Measurements from ENCODE around the gene TTC22. TPM values are rescaled to one million over a fixed set of nuclear protein-coding genes. Genes with fewer than 3 reads are reported as not detected.

The TTC22 gene
- total and polyA plus RNA-seq, 2 of the 4 experiments (the other 2 are of a cell fraction), result not detected

DNA sequence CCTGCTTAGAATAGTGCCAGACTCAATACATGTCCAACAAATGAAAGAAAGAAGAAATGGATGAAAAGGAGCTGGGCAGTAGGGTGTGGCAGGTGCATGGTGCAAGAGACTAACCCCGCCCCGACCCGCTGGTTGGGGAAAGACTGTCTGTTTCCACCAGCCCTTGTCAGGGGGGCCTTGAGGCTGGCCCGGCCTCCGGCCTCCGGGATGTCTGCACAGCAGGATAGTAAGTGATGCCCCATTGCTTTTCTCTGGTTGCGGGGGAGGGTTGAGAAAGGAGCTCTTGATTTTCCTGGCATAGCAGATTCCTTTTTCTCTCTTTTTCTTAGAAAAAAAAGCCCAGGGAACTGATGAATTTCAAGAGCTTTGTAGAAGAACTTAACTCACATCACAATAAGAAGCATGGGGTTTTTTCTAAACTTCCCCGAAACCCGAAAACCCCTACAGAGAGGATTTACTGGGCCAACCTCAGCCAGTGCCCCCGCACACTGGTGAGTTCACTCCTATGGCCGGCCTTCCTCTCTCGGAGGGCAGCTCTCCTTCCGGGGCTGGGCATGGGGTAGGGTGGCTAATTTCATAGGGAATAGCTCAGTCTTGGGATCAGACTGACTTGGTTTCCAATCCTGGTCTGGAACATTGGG lies 12.5 kb upstream of the TTC22 start:
- dilution Hi-C loops (cut with HindIII; ENCODE audit: low sequenced_read_pairs, unreplicated experiment) (no loop called here), in situ Hi-C loops (cut with MboI; ENCODE audit: low sequenced_read_pairs) (loop anchor here (10.0 kb wide), 1 partner anchor 139 kb away; no protein-coding TSS in a partner anchor), intact Hi-C loops (cut with micrococcal nuclease) (loop anchor here (5.0 to 10.0 kb wide), 3 partner anchors 184 to 959 kb away; partner anchors contain the start of gene BSND)
- no peaks in the 10 kb centered on the region for H4K20me1 ChIP-seq (ENCODE audit: insufficient read depth, low read length)
- no peak overlapping the region for H3K27ac ChIP-seq (ENCODE audit: insufficient read depth, low read length)
- POLR2A ChIA-PET (ENCODE audit: unreplicated experiment), result no interaction called here
- no peak overlapping the region for H3K9ac ChIP-seq (ENCODE audit: low read depth, low read length)
- DNase-seq (no peak), ATAC-seq (ENCODE audit: low read depth) (no peak)
- no peak overlapping the region for H3K14ac ChIP-seq (replicated peaks; ENCODE audit: low read depth, low read length)
- no peak overlapping the region for H2AK9ac ChIP-seq (replicated peaks; ENCODE audit: low read depth, low read length, poor library complexity)
- WGBS, 2 experiments (ENCODE audit: extremely low coverage in 2 of 2, insufficient read length in 1 of 2), result no CpG with 5 or more reads among the region's 13 CpGs
- no peak overlapping the region for H2AK5ac ChIP-seq (ENCODE audit: low read depth, low read length)
- no peak overlapping the region for H2BK5ac ChIP-seq (ENCODE audit: low read depth, low read length, poor library complexity, severe bottlenecking)
- H4K91ac ChIP-seq (ENCODE audit: insufficient read depth, low read depth, low read length), result no peak overlapping the region
- H3K4ac ChIP-seq (ENCODE audit: low read depth, low read length), result no peak overlapping the region
- H3K4me1 ChIP-seq (ENCODE audit: control insufficient read depth, insufficient read depth, low read length), result no peaks in the 10 kb centered on the region
- H4K5ac ChIP-seq (ENCODE audit: low read depth, low read length), result no peak overlapping the region
- no peaks in the 10 kb centered on the region for H3K9me3 ChIP-seq (ENCODE audit: control insufficient read depth, insufficient read depth, low read length)
- H3K18ac ChIP-seq (ENCODE audit: low read depth, low read length), result no peak overlapping the region
- no peak overlapping the region for H4K8ac ChIP-seq (ENCODE audit: low read depth in 2 of 2, low read length in 2 of 2)
- CTCF ChIA-PET, result no interaction called here
- no peak overlapping the region for H3K56ac ChIP-seq (ENCODE audit: extremely low read depth, insufficient read depth, low read length)
- no peak overlapping the region for H3K4me2 ChIP-seq (ENCODE audit: low read depth, low read length)
- TF ChIP-seq MAZ (IDR thresholded peaks at IDR 0.05; ENCODE audit: borderline replicate concordance, low read depth, low read length), result no peak
- TF ChIP-seq, protein P1, sequence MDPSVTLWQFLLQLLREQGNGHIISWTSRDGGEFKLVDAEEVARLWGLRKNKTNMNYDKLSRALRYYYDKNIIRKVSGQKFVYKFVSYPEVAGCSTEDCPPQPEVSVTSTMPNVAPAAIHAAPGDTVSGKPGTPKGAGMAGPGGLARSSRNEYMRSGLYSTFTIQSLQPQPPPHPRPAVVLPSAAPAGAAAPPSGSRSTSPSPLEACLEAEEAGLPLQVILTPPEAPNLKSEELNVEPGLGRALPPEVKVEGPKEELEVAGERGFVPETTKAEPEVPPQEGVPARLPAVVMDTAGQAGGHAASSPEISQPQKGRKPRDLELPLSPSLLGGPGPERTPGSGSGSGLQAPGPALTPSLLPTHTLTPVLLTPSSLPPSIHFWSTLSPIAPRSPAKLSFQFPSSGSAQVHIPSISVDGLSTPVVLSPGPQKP (IDR thresholded peaks at IDR 0.05; ENCODE audit: borderline replicate concordance, low read depth, low read length), result no peak
- TF ChIP-seq RAD21 (IDR thresholded peaks at IDR 0.05; ENCODE audit: low read length), result no peak
- no peak for TF ChIP-seq SMC3 (IDR thresholded peaks at IDR 0.05; ENCODE audit: low read depth, low read length)
- TF ChIP-seq, protein P2, sequence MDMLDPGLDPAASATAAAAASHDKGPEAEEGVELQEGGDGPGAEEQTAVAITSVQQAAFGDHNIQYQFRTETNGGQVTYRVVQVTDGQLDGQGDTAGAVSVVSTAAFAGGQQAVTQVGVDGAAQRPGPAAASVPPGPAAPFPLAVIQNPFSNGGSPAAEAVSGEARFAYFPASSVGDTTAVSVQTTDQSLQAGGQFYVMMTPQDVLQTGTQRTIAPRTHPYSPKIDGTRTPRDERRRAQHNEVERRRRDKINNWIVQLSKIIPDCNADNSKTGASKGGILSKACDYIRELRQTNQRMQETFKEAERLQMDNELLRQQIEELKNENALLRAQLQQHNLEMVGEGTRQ (IDR thresholded peaks at IDR 0.05; ENCODE audit: low read depth, low read length), result no peak
- TF ChIP-seq, protein P3, sequence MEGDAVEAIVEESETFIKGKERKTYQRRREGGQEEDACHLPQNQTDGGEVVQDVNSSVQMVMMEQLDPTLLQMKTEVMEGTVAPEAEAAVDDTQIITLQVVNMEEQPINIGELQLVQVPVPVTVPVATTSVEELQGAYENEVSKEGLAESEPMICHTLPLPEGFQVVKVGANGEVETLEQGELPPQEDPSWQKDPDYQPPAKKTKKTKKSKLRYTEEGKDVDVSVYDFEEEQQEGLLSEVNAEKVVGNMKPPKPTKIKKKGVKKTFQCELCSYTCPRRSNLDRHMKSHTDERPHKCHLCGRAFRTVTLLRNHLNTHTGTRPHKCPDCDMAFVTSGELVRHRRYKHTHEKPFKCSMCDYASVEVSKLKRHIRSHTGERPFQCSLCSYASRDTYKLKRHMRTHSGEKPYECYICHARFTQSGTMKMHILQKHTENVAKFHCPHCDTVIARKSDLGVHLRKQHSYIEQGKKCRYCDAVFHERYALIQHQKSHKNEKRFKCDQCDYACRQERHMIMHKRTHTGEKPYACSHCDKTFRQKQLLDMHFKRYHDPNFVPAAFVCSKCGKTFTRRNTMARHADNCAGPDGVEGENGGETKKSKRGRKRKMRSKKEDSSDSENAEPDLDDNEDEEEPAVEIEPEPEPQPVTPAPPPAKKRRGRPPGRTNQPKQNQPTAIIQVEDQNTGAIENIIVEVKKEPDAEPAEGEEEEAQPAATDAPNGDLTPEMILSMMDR (conservative IDR thresholded peaks at IDR 0.05; ENCODE audit: low read depth, low read length), result no peak
- TF ChIP-seq MAFK (IDR thresholded peaks at IDR 0.05; ENCODE audit: low read depth, low read length), result no peak
- TF ChIP-seq CHD1 (IDR thresholded peaks at IDR 0.05; ENCODE audit: low read depth, low read length), result no peak
- no peak for TF ChIP-seq RFX5 (IDR thresholded peaks at IDR 0.05; ENCODE audit: low read depth, low read length)
- TF ChIP-seq BHLHE40 (IDR thresholded peaks at IDR 0.05; ENCODE audit: low read depth, low read length), result no peak
- no peak for TF ChIP-seq CEBPB (IDR thresholded peaks at IDR 0.05; ENCODE audit: low read depth, low read length)
- no peak for TF ChIP-seq RCOR1 (IDR thresholded peaks at IDR 0.05; ENCODE audit: insufficient replicate concordance, low read length)
- H2BK20ac ChIP-seq (ENCODE audit: low read depth, low read length), result no peak overlapping the region
- no peaks in the 10 kb centered on the region for H3K9me1 ChIP-seq (ENCODE audit: insufficient read depth, low read length)
- H3K79me1 ChIP-seq (ENCODE audit: low read depth in 1 of 2, low read length in 2 of 2), result no peaks in the 10 kb centered on the region
- H3K23ac ChIP-seq (ENCODE audit: low read depth, low read length), result no peak overlapping the region
- BruUV-seq (replicated peaks), result no TSS peak
- no peak overlapping the region for H2BK120ac ChIP-seq (ENCODE audit: low read depth, low read length)
- peaks cover 53% of the 10 kb centered on the region for H3K27me3 ChIP-seq (ENCODE audit: control insufficient read depth, insufficient read depth, low read length)
- H2BK15ac ChIP-seq (ENCODE audit: low read depth, low read length), result no peak overlapping the region
- H2AFZ ChIP-seq (replicated peaks; ENCODE audit: low read length, poor library complexity), result no peak overlapping the region
- no peaks in the 10 kb centered on the region for H3K36me3 ChIP-seq (ENCODE audit: control insufficient read depth, insufficient read depth, low read length)
- no peak overlapping the region for H3K4me3 ChIP-seq (ENCODE audit: insufficient read depth, low read depth, low read length)

Data from IMR-90 (cell line).